Measurements from ENCODE around the gene ERVH48-1.

- TF ChIP-seq CTCF (IDR thresholded peaks at IDR 0.05): no peak
- no peak for TF ChIP-seq POLR2A (IDR thresholded peaks at IDR 0.05)
These were observed 19.2 kb downstream of the ERVH48-1 start for GRCh38 chr21:42906233-42906632.
